Activated T-cell treated with anti-CD3 and anti-CD28 coated beads for 1 hour (primary cell): ENCODE data around the gene FRMPD2.
"Not testable (repeated sequence)": the region's sequence is repeated elsewhere in the genome, so short reads cannot be mapped to it uniquely, and the experiment has no call there.

Experiments
- DNase-seq: peaks from one replicate; pipeline ENCODE4 v3.0.0-alpha.2; 2020; ENCODE audit warnings: low read depth

FRMPD2 gene

DNA sequence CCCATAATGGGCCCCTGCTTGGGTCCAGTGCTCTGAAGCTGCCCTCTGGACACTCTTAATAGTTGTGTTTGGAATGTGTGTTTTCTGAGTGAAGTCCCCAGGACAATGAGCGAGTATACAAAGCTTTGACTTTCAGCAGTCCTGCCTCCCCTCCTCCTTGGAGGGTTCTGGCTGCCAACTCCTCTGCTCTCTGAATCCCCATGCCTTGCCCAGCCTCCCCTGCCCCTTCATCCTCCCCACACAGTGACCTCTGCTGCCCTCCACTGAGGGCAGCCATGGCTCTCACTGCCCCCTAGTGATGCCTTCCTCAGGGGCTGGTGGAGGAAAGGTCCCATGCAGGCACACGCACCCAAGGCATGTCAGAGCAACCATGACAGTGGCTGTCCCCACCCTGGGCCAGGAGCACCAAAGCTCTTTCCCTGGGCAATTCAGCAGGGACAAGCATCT, 40.9 kb downstream of the FRMPD2 start:
- no peak for DNase-seq

DNA sequence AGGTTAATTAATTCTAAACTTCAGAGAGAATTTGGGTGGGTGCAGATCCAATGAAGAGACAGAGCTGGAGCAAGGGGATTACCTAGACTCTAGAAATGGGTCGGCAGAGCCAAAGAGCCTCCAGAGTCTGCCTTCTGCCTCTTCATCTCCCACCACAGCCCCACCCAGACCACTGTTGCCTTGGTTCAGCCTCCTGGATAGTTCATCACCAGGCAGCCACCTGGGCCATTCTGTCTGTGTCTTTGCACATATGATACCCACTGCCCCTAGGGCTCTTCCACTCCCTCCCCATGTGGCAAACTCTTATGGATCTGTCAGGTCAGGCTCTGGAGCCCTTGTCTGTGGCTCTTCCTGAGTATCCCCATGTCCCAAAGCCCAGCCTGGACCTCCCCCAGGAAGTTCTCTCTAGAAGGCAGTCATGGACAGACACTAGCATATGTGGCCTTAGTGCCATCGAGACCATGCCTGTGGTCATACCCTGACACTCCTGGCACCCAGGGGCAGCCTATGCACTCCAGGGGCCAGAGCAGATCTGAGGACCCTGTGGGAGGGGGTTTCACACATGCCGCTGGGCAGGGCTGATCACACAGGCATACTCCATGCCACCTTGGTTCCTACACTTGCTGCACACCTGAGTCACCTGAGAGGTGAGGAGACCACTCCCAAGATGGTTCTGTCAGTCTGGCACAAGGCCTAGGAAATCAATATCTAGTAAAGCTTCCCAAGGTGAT, 41.6 kb downstream of the FRMPD2 start:
- DNase-seq = no peak

DNA sequence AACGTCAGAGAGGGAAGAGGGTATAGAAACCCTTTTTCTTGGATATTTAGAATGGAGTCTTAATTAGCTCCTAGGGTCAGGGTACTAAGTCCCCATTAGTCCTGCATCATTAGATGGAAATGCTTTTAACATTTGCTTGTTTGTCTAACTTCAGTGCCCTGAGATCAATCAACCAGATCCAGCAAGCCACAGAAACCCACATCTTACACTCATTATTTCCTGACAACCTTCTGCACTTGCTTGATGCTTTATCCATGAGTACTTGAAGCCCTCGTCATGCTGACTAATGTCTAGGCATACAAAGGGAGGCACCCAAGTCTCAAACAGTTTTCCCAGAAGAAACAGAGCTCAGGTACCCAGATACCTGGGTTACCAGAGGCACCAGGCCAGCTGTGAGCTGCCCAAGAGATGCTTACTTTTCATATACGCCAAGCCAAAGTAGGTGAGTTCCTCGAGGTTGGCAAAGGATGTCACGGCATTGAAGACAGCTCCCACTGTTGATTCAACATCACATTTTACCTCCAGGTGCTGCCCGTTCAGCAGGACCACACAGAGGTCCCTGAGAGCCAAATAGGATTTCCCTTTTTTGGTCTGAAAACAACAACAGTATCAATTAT, 42.7 kb downstream of the FRMPD2 start:
- no peak for DNase-seq

DNA sequence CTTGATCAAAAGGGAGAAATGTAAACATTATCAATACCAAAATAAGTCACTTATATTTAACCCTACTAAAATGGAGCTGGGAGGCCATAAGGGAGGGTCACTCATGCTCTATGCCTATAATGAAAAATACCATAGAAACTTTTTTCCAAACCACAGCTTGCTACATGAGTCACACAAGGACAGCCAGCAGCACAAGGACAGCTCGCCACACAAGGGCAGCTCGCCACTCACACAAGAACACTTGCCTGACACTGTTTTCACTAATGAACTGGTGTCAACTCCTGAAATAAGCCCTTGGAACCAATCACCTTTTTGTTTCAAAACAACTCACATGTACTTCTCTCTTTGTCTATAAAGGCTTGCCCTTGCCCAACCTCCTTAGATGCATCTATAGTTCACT, 43.3 kb downstream of the FRMPD2 start:
- DNase-seq = no peak

DNA sequence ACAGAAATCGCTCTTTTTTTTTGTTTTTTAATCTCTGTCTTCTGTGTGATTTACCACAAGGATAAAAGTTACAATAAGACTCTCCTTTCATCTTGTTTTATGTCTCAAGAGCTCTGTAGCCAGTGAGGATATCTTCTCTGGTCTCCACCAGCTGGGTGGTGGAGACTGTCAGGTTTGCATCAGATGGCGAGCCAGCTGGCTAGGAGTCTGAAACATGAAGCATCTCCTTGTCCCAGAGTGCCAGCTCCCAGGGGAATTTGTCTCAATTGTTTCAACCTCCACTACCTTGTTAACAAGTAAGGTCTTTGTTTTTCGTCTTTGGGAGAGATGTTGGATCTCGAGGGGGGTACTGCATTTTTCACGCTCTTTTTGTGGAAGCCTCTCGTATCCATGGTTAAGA, 47.3 kb downstream of the FRMPD2 start:
- DNase-seq = no peak

DNA sequence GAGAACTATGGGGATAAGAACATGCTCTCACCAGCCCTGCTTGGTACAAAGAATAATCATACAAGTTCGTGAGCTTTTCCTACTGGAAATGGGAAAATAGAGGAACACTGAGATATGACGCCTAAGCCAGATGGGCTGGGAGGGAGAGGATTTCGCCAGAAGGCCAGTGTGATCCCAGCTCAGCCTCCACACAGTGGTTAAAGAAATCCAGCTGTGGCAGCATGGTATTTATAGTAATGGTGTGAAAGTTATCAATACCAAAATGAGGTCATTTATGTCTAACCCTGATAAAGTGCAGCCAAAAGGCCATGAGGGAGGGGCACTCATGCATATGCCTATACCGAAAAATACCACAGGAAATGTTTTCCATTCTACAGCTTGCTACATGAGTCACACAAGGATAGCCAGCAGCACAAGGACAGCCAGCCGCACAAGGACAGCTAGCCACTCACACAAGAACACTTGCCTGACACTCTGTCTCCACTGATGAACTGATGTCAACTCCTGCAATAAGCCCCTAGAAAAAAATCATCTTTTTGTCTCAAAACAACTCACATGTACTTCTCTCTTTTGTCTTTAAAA, 49.4 kb downstream of the FRMPD2 start:
- DNase-seq = no peak

DNA sequence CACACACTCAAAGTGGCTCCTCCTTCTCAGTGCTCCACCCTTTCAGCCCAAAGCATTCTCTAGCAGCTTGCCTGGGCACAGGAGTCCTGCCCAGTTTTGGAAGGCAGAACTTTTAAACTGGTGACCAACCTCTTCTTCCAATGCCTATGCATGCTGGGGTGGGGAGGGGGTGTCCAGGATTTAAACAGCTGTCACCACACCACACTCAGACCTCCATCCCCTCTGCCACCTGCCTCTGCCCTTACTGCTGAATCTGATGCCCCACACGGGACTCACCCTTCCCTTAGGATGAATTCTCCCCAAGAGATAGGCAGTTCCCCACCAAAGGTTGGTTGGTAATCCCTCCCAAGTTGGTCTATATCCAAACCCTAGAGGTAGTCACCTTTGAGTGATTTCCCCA, 50.2 kb downstream of the FRMPD2 start:
- DNase-seq = no peak

DNA sequence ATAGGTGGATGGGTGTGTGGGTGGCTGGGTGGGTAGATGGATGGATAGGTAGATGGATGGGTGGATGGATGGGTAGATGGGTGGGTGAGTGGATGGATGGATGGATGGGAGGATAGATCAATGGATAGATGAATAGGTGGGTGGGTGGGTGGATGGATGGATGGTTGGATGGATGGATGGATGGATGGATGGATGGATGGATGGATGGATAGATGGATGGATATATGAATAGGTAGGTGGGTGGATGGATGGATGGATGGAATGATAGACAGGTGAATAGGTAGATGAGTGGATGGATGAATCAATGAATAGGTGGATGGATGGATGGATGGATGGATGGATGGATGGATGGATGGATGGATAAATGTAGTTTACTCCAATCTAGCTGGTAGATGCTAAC, 52.7 kb downstream of the FRMPD2 start:
- no peak for DNase-seq

DNA sequence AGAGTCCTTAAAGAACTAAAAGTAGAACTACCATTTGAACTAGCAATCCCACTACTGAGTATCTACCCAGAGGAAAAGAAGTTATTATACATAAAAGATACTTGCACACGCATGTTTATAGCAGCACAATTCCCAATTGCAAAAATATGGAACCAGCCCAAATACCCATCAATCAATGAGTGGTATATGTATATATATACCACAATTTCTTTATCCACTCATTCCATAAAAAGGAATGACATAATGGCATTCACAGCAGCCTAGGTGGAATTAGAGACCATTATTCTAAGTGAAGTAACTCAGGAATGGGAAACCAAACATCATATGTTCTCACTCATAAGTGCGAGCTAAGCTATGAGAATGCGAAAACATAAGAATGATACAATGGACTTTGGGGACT, 53.5 kb downstream of the FRMPD2 start:
- DNase-seq = not testable (repeated sequence)

DNA sequence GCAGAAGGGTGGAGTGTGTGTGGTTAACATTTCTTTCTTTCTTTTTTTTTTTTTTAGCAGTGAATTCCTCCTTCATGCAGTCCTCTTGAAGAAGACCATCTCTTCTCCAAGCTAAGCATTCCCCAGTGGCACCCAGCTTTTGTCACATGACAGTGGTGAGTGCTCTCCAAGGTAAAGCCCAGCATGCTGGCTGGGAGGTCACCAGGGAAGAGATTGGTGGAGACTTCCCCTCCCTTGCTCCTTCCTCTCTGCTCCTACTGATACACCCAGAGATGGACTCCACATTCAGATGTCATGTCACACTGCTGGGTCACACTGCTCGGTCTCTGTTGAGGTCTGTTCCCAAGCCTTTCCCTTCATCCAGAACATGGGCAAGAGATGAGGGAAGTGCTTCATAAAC, 55.3 kb downstream of the FRMPD2 start:
- no peak for DNase-seq

DNA sequence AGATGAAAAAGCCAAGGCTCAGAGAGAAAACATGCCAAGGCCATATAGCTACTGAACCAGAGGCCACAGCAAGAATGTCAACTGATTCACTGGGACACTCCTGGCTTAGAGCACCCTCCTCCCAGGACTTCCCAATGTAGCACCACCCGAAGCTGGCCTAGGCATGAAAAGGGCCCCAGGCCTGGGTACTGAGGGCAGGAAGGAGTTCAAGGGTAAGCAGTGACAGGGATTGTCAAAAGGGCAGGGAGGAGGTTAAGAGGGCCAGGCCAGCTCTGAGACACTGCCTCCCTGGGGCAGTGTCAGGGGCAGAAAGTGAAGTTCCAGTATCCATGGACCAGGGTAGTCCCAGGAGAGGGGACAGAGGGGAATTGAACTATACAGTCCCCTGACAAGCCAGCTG, 57.8 kb downstream of the FRMPD2 start:
- DNase-seq = no peak

DNA sequence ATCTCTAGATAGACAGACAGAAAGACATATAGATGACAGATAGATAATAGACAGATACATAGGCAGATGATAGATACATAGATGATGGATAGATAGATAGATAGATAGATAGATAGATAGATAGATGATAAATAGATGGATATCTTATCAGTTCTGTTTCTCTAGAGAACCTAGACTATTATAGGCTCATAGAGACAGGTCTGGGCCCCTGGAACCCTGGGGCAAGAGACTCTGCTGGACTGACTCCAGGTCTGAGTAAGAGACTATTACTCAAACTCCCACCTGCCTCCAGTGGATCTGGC, 58.3 kb downstream of the FRMPD2 start:
- no peak for DNase-seq

DNA sequence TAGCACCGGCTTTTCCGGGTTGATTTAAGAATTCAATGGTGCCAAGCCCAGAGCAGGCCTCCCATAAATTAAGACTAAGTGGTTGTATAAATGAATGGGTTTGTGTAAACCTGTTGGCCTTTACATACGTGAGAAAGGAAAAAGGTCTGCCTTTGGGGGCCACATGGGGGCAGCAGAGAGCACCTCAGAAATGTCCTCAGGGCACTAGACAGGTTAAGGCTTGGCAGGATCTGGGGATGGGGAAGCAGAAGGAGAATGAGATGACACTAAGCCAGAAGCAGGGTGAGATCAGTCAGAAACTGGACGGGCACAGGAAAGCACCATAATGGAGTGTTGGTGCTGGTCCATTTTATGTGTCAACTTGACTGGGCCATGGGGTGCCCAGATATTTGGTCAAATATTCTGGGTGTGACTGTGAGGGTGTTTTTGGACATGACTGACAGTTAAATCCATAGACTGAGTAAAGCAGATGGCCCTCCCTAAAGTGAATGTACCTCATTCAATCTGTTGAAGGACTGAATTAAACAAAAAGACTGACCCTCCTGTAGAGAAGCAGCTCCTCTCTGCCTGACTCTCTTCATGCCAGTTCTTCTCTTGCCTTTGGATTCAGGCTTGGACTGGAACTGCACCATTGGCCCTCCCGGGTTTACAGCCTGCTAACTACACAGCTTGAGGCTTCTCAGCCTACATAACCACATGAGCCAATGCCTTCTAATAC, 58.9 kb downstream of the FRMPD2 start:
- DNase-seq = no peak

DNA sequence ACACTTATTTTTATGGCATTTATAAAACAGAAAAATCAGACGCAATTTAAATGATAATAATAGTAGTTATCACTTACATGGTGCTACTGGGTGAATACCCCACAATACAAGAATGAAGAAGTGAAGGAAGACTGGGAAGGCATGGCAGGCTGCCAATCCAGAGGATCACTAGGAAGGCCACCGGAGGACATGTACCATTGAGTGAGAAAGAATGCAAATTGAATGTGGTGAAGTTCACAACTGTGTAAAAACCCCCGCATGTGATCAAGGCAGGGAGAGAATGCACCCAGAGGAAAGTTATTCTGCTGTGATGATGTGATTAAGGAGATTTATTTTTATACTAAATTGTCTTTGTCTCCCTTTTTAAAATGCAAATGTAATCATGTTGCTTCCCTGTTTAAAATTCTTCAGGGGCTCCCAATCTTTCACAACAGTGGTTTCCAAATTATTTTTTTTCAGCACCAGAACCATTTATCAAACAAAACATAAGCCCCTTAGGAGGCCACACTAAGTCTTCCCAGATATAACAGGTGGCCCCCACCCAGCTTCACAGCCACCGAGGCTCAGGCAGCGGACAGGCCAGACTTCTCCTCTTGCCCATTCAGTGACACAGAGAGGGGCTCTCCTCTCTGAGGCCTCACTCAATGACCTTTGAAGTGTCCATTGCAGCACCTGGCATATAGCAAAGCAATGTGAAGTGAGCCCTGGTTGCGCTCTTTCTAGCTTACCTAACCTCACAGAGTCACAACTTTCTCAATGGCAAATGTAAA, 59.6 kb downstream of the FRMPD2 start:
- no peak for DNase-seq

DNA sequence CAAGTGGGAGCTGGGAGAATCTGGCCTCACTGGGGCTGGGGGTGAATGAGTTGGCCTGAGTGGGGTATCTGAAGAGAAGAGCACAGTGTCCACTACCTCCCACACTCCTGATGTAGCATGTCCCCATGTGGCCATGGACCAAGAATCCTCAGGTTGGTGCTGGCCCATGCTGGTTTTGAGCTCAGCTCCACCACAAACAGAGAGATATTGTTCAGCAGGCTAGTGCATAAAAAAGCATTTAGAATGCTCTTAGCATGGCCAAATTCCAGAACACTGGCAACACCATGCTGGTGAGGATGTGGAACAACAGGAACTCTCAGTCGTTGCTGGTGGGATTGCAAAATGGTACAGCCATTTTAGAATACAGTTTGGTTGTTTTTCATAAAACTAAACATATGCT, 61.4 kb downstream of the FRMPD2 start:
- DNase-seq = no peak

DNA sequence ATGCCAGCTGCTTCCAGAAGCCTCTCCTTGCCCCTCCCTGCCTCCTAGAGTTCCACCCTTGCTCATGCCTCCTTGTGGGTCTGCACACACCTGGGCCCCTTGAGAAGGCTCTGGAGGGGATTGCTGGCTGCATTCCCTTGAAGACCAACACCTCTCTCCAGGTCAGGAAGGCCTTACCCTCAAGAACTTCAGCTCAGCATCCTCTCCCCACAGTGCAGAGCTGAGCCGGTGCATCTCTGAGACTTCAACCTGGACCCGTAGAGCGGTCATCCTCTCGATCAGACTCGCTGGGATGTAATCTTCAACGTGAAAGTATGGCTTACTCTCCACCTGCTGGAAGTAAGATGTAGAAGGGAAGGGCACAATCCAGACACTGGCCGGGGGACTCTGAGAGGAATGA, 62.7 kb downstream of the FRMPD2 start:
- DNase-seq = no peak

DNA sequence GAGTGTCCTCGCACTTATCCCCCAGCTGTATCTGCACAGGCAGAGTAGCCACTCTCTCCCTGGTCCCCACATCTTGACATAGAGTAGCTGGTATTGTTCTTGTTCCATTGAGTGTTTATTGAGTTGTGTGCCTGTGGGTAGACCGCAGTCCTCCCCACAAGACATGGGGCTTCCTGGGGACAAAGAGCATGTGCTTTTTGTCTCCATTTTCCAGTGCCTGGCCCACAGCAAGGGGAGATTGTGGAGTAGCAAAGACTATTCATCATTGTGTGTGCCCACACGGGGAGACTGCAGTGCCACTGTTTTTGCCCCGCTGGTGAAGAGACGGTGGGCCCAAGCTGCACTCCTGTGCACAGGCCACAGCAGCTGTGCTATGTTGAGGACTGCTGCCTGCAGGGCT, 63.5 kb downstream of the FRMPD2 start:
- DNase-seq = no peak

DNA sequence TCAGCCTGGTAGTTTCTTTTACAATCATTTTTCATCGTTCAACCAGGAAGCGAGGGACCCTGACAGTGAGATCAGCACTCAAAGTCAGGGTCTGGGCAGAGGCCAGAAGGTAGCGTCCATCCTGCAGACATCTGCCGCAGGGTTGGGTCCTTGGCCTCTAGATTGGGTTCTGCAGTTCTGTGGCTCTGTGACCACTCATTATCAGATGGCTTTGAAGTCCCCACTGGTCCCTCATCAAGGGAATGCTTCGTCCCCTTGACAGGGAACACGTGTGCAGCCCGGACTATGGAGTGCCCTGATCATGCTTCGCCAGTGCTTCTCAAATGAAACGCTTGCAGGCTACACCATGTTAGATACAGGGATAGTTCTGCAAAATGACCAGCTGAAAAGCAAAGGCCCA, 64.1 kb downstream of the FRMPD2 start:
- no peak for DNase-seq

DNA sequence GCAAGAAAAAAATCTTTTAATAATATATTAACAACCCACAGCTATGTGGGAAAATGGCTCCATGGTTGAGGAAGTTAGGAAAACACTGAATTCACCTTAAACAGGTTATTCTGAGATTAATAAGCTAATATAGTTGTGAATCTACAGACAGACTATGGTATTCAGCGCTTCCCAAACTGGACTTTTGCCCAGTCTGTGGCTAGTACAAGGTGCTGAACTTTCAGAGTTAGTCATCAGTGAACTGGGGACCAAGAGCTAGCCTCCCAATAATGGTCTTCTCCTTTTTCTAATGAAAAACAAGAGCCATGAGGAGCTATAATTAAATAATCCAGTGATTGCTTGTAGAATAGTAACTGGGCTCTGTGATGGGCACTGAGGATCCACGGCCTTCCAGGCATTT, 65.3 kb downstream of the FRMPD2 start:
- no peak for DNase-seq

DNA sequence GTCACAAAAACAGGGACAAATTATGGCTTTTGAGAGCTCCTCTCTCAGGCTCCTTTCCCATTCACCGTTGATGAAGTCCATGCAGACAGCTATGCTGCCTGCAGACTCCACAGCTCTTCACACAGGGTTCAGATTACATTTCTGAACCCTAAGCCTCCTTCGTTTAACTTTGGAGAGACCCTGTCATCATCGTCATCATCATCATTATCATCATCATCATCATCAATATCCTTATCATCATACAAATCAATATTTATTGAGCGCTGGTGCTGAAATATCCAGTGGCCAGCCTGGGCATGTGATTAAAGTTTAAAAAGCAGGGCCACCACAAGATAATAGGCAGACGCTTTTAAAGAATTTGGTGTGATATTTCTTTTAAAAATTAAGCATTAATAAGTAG, 66.6 kb downstream of the FRMPD2 start:
- no peak for DNase-seq

DNA sequence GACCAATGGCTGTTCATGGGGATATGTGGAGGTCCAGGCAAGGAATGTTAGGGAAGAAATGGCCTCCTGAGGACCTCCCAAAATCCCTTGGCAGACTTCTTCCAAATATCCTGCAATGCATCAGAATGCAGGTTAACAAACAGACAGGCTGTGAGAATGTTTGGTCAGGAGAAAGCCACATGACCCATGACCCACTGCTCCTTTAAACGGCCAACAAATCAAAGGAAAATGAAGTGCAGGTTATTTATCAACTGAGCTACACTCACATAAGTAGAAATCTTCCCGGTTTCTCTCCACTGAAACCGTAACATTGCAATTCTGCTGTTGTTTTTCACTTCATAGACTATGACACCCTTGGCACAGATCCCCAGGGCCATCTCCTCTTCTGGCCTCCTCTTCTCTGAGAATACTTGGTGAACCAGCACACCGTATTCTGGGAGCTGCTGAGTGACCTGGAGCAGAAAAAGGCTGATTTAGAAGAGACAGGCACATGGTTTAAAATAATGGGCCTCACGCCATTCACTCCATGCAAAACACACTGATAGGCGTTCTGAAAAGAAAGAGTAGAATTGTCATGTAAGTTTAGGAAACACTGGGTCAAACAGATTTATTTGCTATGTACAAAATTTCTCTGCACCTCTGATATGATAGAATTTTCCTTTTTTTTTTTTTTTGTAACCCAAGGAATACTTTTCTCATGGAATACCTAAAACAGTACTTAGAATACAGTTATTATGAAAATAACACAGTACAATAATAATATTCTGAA, 67.8 kb downstream of the FRMPD2 start:
- DNase-seq = no peak

DNA sequence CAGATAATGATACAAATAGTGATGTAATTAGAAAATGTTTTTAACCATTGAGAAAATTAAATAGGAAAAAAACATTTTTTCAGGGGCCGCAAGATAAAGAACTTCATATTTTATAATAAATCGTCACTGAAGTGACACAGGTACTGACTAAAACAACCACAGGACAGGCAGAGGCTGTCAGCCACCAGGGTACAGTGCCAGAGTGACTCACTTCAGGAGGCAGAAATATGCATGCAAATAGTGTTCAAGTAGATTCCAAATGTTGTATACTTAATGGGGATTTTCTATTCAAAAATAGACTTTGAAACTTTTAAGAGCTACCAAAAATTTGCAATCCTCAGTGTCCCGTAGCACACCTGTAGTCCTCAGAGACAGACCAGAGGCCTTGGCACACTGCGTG, 68.6 kb downstream of the FRMPD2 start:
- no peak for DNase-seq
